ENCODE results near the gene ZNF775. TPM values are rescaled to one million over a fixed set of nuclear protein-coding genes. Genes with fewer than 3 reads are reported as not detected.

ZNF775 gene
- total RNA-seq, 3 donors from 2014 or later: 10.9 to 11.8 (median 11.3) TPM

DNA sequence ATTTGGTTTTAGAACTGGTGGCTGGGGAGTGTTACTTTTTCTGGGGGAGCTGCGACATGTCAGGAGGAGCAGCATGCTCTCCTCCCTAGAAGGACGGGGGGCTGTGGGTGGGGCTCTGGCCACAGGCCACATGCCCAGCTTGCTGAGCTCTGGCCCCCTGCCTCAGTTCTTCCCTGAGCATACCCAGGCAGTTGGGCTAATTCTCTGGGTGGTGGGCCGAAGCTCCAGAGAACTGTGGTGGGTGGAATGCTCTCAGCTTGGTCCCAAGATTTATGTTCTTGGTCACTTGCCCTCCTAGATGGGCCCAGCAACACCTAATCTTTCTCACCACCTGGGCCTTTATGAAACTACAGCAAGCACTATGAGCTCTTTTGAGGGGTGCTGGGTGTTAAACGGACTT, 5.1 kb upstream of the ZNF775 start:
- no peak for DNase-seq
- Histone ChIP-seq H3K4me3 (no peak overlapping the region), H3K36me3 (ENCODE audit: low read depth) (no peaks in the 10 kb centered on the region), H3K4me1 (ENCODE audit: low read depth) (peaks cover 57% of the 10 kb centered on the region), H3K9me3 (no peaks in the 10 kb centered on the region)
- intact Hi-C loops (cut with DNase I, micrococcal nuclease): no loop called here
- TF ChIP-seq, protein P1, sequence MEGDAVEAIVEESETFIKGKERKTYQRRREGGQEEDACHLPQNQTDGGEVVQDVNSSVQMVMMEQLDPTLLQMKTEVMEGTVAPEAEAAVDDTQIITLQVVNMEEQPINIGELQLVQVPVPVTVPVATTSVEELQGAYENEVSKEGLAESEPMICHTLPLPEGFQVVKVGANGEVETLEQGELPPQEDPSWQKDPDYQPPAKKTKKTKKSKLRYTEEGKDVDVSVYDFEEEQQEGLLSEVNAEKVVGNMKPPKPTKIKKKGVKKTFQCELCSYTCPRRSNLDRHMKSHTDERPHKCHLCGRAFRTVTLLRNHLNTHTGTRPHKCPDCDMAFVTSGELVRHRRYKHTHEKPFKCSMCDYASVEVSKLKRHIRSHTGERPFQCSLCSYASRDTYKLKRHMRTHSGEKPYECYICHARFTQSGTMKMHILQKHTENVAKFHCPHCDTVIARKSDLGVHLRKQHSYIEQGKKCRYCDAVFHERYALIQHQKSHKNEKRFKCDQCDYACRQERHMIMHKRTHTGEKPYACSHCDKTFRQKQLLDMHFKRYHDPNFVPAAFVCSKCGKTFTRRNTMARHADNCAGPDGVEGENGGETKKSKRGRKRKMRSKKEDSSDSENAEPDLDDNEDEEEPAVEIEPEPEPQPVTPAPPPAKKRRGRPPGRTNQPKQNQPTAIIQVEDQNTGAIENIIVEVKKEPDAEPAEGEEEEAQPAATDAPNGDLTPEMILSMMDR (IDR thresholded peaks at IDR 0.05): no peak
- ATAC-seq: no peak

DNA sequence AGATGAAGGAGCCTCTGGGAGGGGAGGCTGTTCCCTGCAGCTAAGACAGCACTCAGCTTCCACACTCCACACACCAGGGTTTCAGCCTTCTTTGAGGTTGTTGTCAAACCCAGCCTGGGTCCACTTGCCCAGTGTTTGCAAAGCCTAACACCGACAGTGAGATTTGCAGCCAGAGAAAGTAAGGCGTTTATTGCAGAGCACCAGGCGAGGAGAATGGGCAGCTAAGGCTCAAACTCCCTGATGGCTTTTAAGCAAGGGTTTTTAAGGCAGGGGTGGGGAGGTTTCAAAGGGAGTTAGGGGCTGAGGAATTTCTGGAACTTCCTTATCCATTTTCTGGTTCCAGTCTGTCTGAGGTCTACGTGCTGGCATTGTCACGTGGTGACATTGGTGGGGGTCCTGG, 4.7 kb upstream of the ZNF775 start:
- H3K9me3 ChIP-seq: no peaks in the 10 kb centered on the region
- peaks cover 54% of the 10 kb centered on the region for H3K4me1 ChIP-seq (ENCODE audit: low read depth)
- H3K4me3 ChIP-seq: no peak overlapping the region
- TF ChIP-seq, protein P1 (IDR thresholded peaks at IDR 0.05): no peak
- intact Hi-C loops (cut with DNase I, micrococcal nuclease): no loop called here
- H3K36me3 ChIP-seq (ENCODE audit: low read depth): no peaks in the 10 kb centered on the region
- ATAC-seq (no peak), DNase-seq (no peak)

DNA sequence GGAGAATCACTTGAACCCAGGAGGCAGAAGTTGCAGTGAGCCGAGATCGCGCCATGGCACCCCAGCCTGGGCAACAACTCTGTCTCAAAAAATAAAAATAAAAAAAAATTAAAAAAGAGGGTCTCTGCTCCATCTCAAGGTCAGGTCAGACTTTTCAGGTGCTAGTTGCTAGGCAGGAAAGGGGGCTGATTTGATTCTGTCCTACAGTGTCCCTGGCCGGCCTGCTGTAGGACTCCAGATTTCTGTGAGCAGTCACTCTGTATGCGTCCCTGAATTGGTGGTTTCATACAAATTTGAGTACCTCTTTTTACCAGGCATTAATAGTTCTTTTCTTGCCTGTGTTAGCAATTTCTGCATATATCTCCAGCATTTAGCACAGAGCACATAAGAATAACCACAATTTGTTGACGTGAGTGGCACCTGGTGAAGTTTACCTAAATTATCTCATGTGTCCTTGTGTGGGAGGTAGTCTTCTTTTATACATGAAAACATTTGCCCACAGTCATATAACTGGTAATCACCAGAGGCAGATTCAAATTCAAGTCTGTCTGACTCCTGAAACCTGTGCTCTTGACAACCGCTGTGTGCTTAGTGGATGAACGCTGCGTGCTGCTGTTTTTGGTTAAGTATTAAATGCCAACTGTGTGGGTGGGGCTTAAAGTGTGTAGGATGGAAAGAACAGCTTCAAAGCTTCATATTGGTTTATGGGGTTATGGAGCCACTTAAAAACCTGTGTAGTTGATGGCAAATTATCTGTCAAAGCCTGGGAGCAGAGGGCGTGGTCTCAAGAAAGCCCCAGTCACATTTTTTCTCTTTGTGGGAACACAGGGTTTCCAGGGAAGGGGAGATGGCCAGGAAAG, 3.2 kb upstream of the ZNF775 start:
- Histone ChIP-seq H3K9me3 (no peaks in the 10 kb centered on the region), H3K4me3 (no peak overlapping the region), H3K4me1 (ENCODE audit: low read depth) (peaks cover 52% of the 10 kb centered on the region), H3K36me3 (ENCODE audit: low read depth) (no peaks in the 10 kb centered on the region)
- DNase-seq (peak in 2 of 3 donors; percentile 12 to 77), ATAC-seq (peak; percentile 3)
- intact Hi-C loops (cut with DNase I, micrococcal nuclease): no loop called here
- TF ChIP-seq, protein P1 (IDR thresholded peaks at IDR 0.05): no peak

DNA sequence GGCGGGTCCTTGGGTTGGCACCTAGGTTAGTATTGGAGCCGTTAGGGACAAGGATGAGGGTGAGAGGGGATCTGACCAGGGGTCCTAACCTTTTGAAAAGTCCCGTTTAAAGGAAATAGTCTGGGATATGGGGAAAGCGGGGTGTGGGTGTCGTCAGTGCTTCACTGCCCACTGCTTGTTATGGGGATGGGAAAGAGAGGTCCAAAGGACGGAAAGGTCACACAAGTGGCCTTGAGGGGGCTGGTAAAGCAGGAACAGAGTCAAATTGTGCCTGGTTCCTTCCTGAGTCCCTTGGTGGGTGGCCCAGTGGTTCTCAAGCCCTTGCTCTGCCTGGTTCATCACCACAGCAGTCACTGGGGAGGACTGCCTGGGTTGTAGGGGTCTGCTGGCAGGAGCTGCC, 2.6 kb upstream of the ZNF775 start:
- Histone ChIP-seq H3K4me3 (no peak overlapping the region), H3K36me3 (ENCODE audit: low read depth) (no peaks in the 10 kb centered on the region), H3K9me3 (no peaks in the 10 kb centered on the region), H3K4me1 (ENCODE audit: low read depth) (peaks cover 52% of the 10 kb centered on the region)
- intact Hi-C loops (cut with DNase I, micrococcal nuclease): no loop called here
- TF ChIP-seq, protein P1 (IDR thresholded peaks at IDR 0.05): no peak
- ATAC-seq (no peak), DNase-seq (no peak)

DNA sequence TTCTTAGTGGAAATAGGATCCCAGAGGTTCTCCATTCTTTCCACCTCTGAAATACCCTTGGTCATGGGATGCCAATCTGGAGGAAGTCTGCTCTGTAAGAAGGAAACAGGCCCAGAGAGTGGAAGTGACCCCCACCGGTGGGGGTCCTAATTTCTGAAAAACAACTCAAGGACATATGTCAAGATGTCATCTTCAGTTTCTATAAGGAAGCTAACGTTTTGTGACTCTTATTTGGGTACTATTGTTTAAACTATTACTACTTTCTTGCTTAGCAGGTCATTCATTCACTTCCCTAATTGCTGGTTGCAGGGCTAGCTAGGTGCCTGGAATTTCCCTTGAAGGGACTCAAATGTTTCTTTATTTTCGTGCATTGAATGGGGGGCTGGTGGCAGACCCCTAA, 1.9 kb upstream of the ZNF775 start:
- ATAC-seq (no peak), DNase-seq (no peak)
- Histone ChIP-seq H3K4me1 (ENCODE audit: low read depth) (peaks cover 55% of the 10 kb centered on the region), H3K4me3 (no peak overlapping the region), H3K9me3 (no peaks in the 10 kb centered on the region), H3K36me3 (ENCODE audit: low read depth) (no peaks in the 10 kb centered on the region)
- intact Hi-C loops (cut with DNase I, micrococcal nuclease): no loop called here
- TF ChIP-seq, protein P1 (IDR thresholded peaks at IDR 0.05): no peak
